Right lobe of liver (tissue), 6 donors: Measurements from ENCODE around the gene NAA35. TPM values are rescaled to one million over a fixed set of nuclear protein-coding genes. Genes with fewer than 3 reads are reported as not detected.

ENCODE experiments used
- ATAC-seq, 4 donors: fragments of 200-7000 bp; cut with Tn5 transposase; one replicate each; pipeline ENCODE4 v1.9.1; 2020; ENCODE audit warnings: mild to moderate bottlenecking in 4 of 4, moderate library complexity in 4 of 4
- DNase-seq, 3 donors: peaks; one replicate each; pipeline ENCODE4 v3.0.0-alpha.2; 2020
- H3K27ac ChIP-seq, 3 donors: fragments of 200-600 bp; one replicate each; pipeline ENCODE4 v1.8.0; 2022
- H3K27me3 ChIP-seq, 2 donors: fragments of 200-600 bp; one replicate each; pipeline ENCODE4 v1.8.0; 2022
- H3K36me3 ChIP-seq, 4 donors: fragments of 200-600 bp; sonication (generic) in 1 of 4; one replicate each; pipeline versions ENCODE4 v1.5.1 to v1.8.0; 2017 to 2022; ENCODE audit warnings: control low read depth in 1 of 4
- H3K4me1 ChIP-seq, 4 donors: fragments of 200-600 bp; sonication (generic) in 1 of 4; one replicate each; pipeline versions ENCODE4 v1.5.1 to v1.8.0; 2017 to 2022; ENCODE audit warnings: control low read depth in 1 of 4
- H3K4me3 ChIP-seq, 3 donors: fragments of 200-600 bp; one replicate each; pipeline ENCODE4 v1.8.0; 2022
- H3K9me3 ChIP-seq, 4 donors: fragments of 200-600 bp; sonication (generic) in 1 of 4; one replicate each; pipeline versions ENCODE4 v1.5.1 to v1.8.0; 2017 to 2022; ENCODE audit warnings: control low read depth in 1 of 4
- POLR2A ChIP-seq: fragments of 450-650 bp; IDR thresholded peaks from one replicate; pipeline ENCODE4 v1.6.1; 2017; ENCODE audit warnings: antibody characterized with exemption, mild to moderate bottlenecking
- WGBS: methylation state at CpG from one replicate; pipeline ENCODE4 v1.1.6; 2018; ENCODE audit warnings: low coverage, low lambda C conversion rate; ENCODE audit not compliant: insufficient coverage; ENCODE audit errors: missing lambda C conversion rate; 5-methylcytosine and 5-hydroxymethylcytosine counted together
- intact Hi-C, 2 donors: fragments of 100-400 bp; cut with DNase I; formaldehyde crosslinking; loops; one replicate each; pipeline versions ENCODE4 v1.11.2 to v1.14.1; 2022
- total RNA-seq, 6 experiments: library from RNA; depleted of rRNA in 2 of 6; stranded (reverse); fragments of >200 nt in 2 of 6; fragmentation: NEBNext Ultra II Directional in 3 of 6; extraction: Animal tissue kit (Norgen Biotek cat#: 25700) in 3 of 6; gene quantifications; one replicate each; pipeline versions ENCODE4 v1.1.0 to v1.2.4, GENCODE V29; 2016 to 2023
- TF ChIP-seq, protein P1 (sequence below), 4 donors: fragments of 200-600 bp in 3 of 4; fragments of 450-650 bp in 1 of 4; IDR thresholded peaks; one replicate each; pipeline versions ENCODE4 v1.5.1 to v1.8.0; 2016 to 2022; ENCODE audit warnings: antibody characterized with exemption in 4 of 4, mild to moderate bottlenecking in 2 of 4
- donor health status: DM: no; HTN: yes; CAD: no.
- donor health status: DM: no; HTN: no; CAD: no.
- donor health status: DM: no; HTN: no; CAD: no.
- donor health status: DM: no; HTN: yes; CAD: no.
- donor health status: DM: no; HTN: yes; CAD: no.

The NAA35 gene
- total RNA-seq, 6 experiments from 2014 or later = 7.6 to 10.3 (median 8.7) TPM

DNA sequence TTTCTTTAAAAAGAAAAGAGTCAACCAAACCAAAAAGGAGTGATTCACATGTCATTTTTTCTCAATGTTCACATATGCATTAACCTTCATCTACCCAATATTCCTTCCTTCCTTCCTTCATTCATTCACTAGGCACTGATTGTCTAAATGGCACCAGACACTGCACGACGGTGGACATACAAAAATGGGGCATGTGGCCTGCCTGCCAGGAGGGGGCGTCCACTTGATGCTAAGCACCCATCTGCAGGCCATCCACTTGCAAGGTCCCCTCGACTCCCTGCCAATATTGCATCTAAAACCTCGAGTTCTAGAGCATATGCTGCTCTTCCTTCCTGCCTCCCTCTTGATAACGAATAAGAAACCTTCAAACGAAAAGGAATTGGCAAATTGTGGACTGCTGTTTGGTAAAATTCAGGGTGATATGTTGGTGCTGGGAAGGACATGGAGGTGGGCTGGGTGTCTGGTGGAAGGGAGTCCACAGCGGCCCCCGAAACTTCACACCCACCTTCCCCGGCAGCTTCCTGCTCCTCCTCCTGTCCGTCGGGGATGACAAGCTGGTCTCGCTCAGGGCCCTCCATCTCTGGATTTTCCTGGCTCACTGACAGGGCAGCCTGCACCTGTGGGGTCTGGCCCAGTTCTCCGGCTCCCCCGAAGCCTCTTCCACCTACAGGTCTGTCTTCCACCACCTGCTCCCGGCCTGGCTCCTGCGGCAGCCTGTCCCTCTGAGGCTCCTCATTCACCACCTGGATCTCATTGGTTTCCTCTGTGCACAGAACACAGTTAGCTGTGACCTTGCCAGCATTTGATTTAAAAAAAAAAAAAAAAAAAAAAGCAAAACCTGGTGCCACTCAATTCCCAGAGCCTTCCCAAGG lies 94.2 kb downstream of the NAA35 start:
- TF ChIP-seq POLR2A = no peak
- TF ChIP-seq, protein P1, sequence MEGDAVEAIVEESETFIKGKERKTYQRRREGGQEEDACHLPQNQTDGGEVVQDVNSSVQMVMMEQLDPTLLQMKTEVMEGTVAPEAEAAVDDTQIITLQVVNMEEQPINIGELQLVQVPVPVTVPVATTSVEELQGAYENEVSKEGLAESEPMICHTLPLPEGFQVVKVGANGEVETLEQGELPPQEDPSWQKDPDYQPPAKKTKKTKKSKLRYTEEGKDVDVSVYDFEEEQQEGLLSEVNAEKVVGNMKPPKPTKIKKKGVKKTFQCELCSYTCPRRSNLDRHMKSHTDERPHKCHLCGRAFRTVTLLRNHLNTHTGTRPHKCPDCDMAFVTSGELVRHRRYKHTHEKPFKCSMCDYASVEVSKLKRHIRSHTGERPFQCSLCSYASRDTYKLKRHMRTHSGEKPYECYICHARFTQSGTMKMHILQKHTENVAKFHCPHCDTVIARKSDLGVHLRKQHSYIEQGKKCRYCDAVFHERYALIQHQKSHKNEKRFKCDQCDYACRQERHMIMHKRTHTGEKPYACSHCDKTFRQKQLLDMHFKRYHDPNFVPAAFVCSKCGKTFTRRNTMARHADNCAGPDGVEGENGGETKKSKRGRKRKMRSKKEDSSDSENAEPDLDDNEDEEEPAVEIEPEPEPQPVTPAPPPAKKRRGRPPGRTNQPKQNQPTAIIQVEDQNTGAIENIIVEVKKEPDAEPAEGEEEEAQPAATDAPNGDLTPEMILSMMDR (IDR thresholded peaks at IDR 0.05) = peak; percentile 31 to 48 (median 36)
- Histone ChIP-seq H3K27me3 (no peaks in the 10 kb centered on the region), H3K9me3 (no peaks in the 10 kb centered on the region), H3K4me3 (no peak overlapping the region), H3K27ac (no peak overlapping the region), H3K4me1 (no peaks in the 10 kb centered on the region), H3K36me3 (no peaks in the 10 kb centered on the region)
- DNase-seq = no peak
- intact Hi-C loops = no loop called here
- 49% methylated on average over 11 of the region's 17 CpGs for WGBS
- ATAC-seq = peak; percentile 39 to 70 (median 58)

DNA sequence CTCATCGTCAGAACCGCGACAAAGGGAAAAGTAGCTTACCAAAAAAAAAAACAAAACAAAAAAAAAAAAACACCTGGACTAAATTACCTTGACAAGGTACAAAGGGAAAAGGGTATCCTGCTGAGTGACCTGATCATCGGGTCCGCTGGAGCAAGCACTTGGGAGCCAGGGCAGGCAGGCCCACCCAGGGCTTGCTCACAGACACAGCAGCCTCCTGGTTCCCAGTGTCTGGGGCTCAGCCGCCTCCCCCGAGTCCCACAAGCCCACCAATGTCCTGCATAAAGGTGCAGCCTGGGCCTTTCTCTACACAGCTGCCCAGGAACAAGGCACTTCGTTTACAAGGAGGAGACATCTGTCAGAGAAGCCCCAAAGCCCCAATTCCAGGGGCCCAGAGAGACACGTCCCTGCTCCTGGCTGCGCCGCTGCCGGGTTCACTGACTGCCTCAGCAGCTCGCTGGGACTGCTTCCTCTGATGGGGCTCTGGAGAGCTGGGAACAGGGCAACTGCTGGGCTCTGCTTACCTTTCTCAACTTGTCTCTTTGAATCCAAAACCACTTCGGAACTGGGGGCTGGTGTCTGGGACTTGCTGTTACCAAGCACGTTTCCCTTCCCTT lies 95.0 kb downstream of the NAA35 start:
- Histone ChIP-seq H3K36me3 (no peaks in the 10 kb centered on the region), H3K9me3 (no peaks in the 10 kb centered on the region), H3K4me1 (no peaks in the 10 kb centered on the region), H3K27me3 (no peaks in the 10 kb centered on the region), H3K27ac (no peak overlapping the region), H3K4me3 (no peak overlapping the region)
- no peak for DNase-seq
- intact Hi-C loops = no loop called here
- peak in 1 of 4 donors; percentile 35 for ATAC-seq
- TF ChIP-seq, protein P1 (IDR thresholded peaks at IDR 0.05) = no peak
- TF ChIP-seq POLR2A = no peak
- 75% methylated on average over 4 of the region's 15 CpGs for WGBS

DNA sequence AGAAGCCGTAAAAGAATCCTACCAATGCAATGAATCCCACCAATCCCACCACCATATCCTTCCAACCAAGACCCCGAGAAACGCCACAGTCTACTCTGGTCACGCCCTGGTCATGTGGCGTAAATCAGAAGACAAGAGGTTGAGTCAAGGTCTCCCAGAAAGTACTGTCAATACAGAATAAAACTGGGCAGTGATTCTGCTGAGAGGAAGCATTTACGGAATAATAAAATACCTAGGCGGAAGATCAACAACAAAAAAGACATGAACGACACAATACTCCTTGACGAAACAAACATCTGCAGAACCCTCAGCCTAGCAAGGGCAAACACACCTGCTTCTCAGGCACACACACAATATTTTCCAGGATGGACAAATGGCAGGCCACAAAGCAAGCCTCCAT lies 95.6 kb downstream of the NAA35 start:
- Histone ChIP-seq H3K4me1 (no peaks in the 10 kb centered on the region), H3K9me3 (no peaks in the 10 kb centered on the region), H3K27me3 (no peaks in the 10 kb centered on the region), H3K27ac (no peak overlapping the region), H3K36me3 (no peaks in the 10 kb centered on the region), H3K4me3 (no peak overlapping the region)
- ATAC-seq = no peak
- 94% methylated on average over 8 of the region's 9 CpGs for WGBS
- intact Hi-C loops = no loop called here
- no peak for DNase-seq
- TF ChIP-seq POLR2A = no peak
- TF ChIP-seq, protein P1 (IDR thresholded peaks at IDR 0.05) = no peak

DNA sequence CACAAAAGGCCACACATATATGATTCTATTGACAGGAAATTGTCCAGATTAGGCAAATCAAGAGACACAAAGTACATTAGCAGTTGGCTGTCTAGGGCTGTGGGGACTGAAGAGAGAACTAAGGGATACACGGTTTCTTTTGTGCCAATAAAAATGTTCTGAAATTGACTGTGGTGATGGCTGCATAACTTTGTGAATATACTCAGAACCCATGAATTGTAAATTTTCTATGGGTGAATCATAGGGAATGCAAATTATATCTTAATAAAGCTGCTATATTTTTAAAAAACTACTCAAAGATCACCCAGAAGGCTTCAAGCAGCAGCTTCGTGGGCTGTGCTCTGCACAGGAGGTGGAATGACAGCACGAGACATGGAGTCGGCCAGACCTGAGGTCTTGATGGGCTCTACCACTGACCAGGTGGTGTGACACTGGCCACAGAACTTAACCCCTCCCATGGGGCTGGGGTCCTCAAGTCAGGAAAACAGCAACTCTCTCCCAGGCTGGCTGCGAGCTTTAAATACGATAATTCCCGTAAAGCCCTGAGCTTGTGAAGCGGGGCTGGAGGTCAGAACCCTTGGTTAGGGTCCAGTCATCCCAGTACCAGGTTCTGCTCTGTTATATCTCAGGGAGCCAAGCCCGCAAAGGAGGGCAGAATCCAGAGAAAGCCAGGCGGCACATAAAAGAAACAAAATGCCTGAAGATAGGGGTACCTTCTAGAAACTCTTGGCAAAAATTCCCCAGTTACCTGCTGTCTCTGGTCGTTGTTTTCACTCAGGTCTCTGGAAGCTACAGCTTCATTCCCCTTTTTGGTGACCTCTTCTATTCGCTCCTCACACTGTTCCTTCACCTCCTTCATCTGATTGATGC lies 99.3 kb downstream of the NAA35 start:
- no peaks in the 10 kb centered on the region for H3K9me3 ChIP-seq
- DNase-seq (no peak), ATAC-seq (peak in 1 of 4 donors; percentile 17)
- H3K27me3 ChIP-seq = no peaks in the 10 kb centered on the region
- no peaks in the 10 kb centered on the region for H3K4me1 ChIP-seq
- 83% methylated on average over 10 of the region's 12 CpGs for WGBS
- H3K4me3 ChIP-seq = no peak overlapping the region
- no peaks in the 10 kb centered on the region for H3K36me3 ChIP-seq
- intact Hi-C loops = no loop called here
- H3K27ac ChIP-seq = no peak overlapping the region
- no peak for TF ChIP-seq POLR2A
- TF ChIP-seq, protein P1 (IDR thresholded peaks at IDR 0.05) = no peak
